GM18502 (cell line): ENCODE data around the gene KCNMB2.
"Not testable (repeated sequence)": the region's sequence is repeated elsewhere in the genome, so short reads cannot be mapped to it uniquely, and the experiment has no call there.

Experiments
- ATAC-seq: cut with Tn5 transposase; IDR thresholded peaks from one replicate; pipeline ENCODE4 v1.9.1; 2021; ENCODE audit warnings: mild to moderate bottlenecking; ENCODE audit not compliant: unreplicated experiment, poor library complexity

Gene KCNMB2

GRCh38 chr3:178518660-178519396 lies 17.4 kb upstream of the KCNMB2 start:
- ATAC-seq = peak; percentile 80

GRCh38 chr3:178519701-178520100 lies 16.5 kb upstream of the KCNMB2 start:
- ATAC-seq = no peak

GRCh38 chr3:178520451-178520850 lies 15.8 kb upstream of the KCNMB2 start:
- no peak for ATAC-seq

- ATAC-seq = no peak
Observed at GRCh38 chr3:178522200-178523052, 13.8 kb upstream of the KCNMB2 start.

- no peak for ATAC-seq
Observed at GRCh38 chr3:178525251-178525650, 11.0 kb upstream of the KCNMB2 start.

GRCh38 chr3:178526291-178526690 lies 9.9 kb upstream of the KCNMB2 start:
- no peak for ATAC-seq

- no peak for ATAC-seq
Observed at GRCh38 chr3:178527981-178528380, 8.3 kb upstream of the KCNMB2 start.

- no peak for ATAC-seq
Observed at GRCh38 chr3:178529606-178530225, 6.5 kb upstream of the KCNMB2 start.

- no peak for ATAC-seq
Observed at GRCh38 chr3:178532476-178532875, 3.8 kb upstream of the KCNMB2 start.

GRCh38 chr3:178537122-178537705 lies 978 bp downstream of the KCNMB2 start:
- ATAC-seq = no peak

GRCh38 chr3:178538056-178538455 lies 1.8 kb downstream of the KCNMB2 start:
- ATAC-seq = no peak

- no peak for ATAC-seq
Observed at GRCh38 chr3:178540184-178540583, 3.9 kb downstream of the KCNMB2 start.

- no peak for ATAC-seq
Observed at GRCh38 chr3:178545337-178545736, 9.1 kb downstream of the KCNMB2 start.

- ATAC-seq = peak; percentile 70
Observed at GRCh38 chr3:178546079-178546478, 9.8 kb downstream of the KCNMB2 start.

GRCh38 chr3:178549426-178549825 lies 13.2 kb downstream of the KCNMB2 start:
- not testable (repeated sequence) for ATAC-seq

- no peak for ATAC-seq
Observed at GRCh38 chr3:178551916-178552321, 15.7 kb downstream of the KCNMB2 start.

- no peak for ATAC-seq
Observed at GRCh38 chr3:178558637-178559036, 22.4 kb downstream of the KCNMB2 start.

GRCh38 chr3:178560759-178561158 lies 24.5 kb downstream of the KCNMB2 start:
- no peak for ATAC-seq

GRCh38 chr3:178561239-178561638 lies 25.0 kb downstream of the KCNMB2 start:
- no peak for ATAC-seq

GRCh38 chr3:178562143-178562946 lies 26.1 kb downstream of the KCNMB2 start:
- ATAC-seq = no peak
